Loucy (cell line): ENCODE measurements around the gene IL17RD.

Experiments
- H2AFZ ChIP-seq: fragments of 200-600 bp; sonication (generic); 2 replicates; pipeline ENCODE4 v1.6.0; 2016; ENCODE audit warnings: antibody characterized with exemption, mild to moderate bottlenecking, low read length, moderate library complexity
- H3F3A ChIP-seq: fragments of 200-600 bp; 2 replicates; pipeline ENCODE4 v1.6.0; 2016; ENCODE audit warnings: antibody characterized with exemption, low read depth, mild to moderate bottlenecking
- H3K27me3 ChIP-seq: fragments of 200-600 bp; sonication (generic); 2 replicates; pipeline ENCODE4 v1.6.1; 2014; ENCODE audit warnings: low read length, mild to moderate bottlenecking; ENCODE audit not compliant: insufficient read depth, poor library complexity, severe bottlenecking
- H3K36me3 ChIP-seq: fragments of 200-600 bp; sonication (generic); 2 replicates; pipeline ENCODE4 v1.6.1; 2016; ENCODE audit warnings: low read length; ENCODE audit not compliant: insufficient read depth
- H3K4me1 ChIP-seq: fragments of 200-600 bp; sonication (generic); 2 replicates; pipeline ENCODE4 v1.5.1; 2014; ENCODE audit warnings: low read length, mild to moderate bottlenecking; ENCODE audit not compliant: insufficient read depth, poor library complexity, severe bottlenecking
- H3K4me2 ChIP-seq: fragments of 200-600 bp; sonication (generic); 2 replicates; pipeline ENCODE4 v1.6.0; 2014; ENCODE audit warnings: antibody characterized with exemption, low read length, low read depth, mild to moderate bottlenecking; ENCODE audit not compliant: poor library complexity, severe bottlenecking
- H3K4me3 ChIP-seq: fragments of 200-600 bp; sonication (generic); 2 replicates; pipeline ENCODE4 v1.5.1; 2014; ENCODE audit warnings: low read length, mild to moderate bottlenecking, mixed read lengths; ENCODE audit not compliant: poor library complexity, severe bottlenecking
- H3K79me2 ChIP-seq: fragments of 200-600 bp; sonication (generic); 2 replicates; pipeline ENCODE4 v1.6.1; 2014; ENCODE audit warnings: low read length; ENCODE audit not compliant: insufficient read depth
- H3K9ac ChIP-seq: fragments of 200-600 bp; sonication (generic); 2 replicates; pipeline ENCODE4 v1.6.0; 2014; ENCODE audit warnings: mild to moderate bottlenecking, low read depth, low read length, moderate library complexity; ENCODE audit not compliant: poor library complexity, severe bottlenecking
- H3K9me2 ChIP-seq: fragments of 200-600 bp; sonication (generic); replicated peaks from 2 replicates; pipeline ENCODE4 v1.6.1; 2016; ENCODE audit warnings: low read depth, low read length, mixed read lengths
- H3K9me3 ChIP-seq: fragments of 200-600 bp; sonication (generic); 2 replicates; pipeline ENCODE4 v1.6.1; 2014; ENCODE audit warnings: mild to moderate bottlenecking, antibody characterized with exemption, low read length, low read depth; ENCODE audit not compliant: insufficient read depth
- H4K20me1 ChIP-seq: fragments of 200-600 bp; sonication (generic); 2 replicates; pipeline ENCODE4 v1.6.0; 2014; ENCODE audit warnings: antibody characterized with exemption, low read length, mild to moderate bottlenecking; ENCODE audit not compliant: insufficient read depth, poor library complexity, severe bottlenecking
- EZH2phosphoT487 ChIP-seq: fragments of 200-600 bp; IDR thresholded peaks from 2 replicates; pipeline ENCODE4 v1.6.1; 2018; ENCODE audit warnings: antibody characterized with exemption, mild to moderate bottlenecking, moderate library complexity, borderline replicate concordance
- TF ChIP-seq, protein P1 (sequence below): fragments of 200-600 bp; sonication (generic); conservative IDR thresholded peaks from 2 replicates; pipeline ENCODE4 v1.5.1; 2014; ENCODE audit warnings: mild to moderate bottlenecking, antibody characterized with exemption, low read length

The IL17RD gene

DNA sequence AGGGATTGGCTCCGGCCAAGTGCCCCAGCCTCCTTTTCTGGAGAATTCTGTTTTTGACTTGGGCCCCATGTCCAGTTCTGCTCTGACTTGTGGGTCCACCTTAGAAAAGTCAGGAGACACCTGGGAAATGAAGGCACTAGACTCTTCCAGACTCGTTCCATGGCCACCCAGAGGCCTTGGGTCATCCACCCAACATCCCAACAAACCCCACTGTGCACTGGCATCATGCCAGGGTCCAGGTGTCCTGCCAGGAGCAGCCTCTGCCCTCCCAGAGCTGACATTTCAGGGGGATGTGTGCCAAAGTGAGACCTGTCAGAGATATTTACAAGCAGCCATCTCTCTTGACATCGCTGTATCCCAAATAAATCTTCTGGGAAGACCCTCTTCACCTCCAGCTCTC, 91.5 kb downstream of the IL17RD start:
- no peak overlapping the region for H2AFZ ChIP-seq
- peaks cover 19% of the 10 kb centered on the region for H3K4me1 ChIP-seq
- H3K4me2 ChIP-seq, result no peak overlapping the region
- no peak overlapping the region for H3K9ac ChIP-seq
- no peaks in the 10 kb centered on the region for H3K36me3 ChIP-seq
- no peaks in the 10 kb centered on the region for H3K9me3 ChIP-seq
- H3K79me2 ChIP-seq, result no peaks in the 10 kb centered on the region
- TF ChIP-seq, protein P1, sequence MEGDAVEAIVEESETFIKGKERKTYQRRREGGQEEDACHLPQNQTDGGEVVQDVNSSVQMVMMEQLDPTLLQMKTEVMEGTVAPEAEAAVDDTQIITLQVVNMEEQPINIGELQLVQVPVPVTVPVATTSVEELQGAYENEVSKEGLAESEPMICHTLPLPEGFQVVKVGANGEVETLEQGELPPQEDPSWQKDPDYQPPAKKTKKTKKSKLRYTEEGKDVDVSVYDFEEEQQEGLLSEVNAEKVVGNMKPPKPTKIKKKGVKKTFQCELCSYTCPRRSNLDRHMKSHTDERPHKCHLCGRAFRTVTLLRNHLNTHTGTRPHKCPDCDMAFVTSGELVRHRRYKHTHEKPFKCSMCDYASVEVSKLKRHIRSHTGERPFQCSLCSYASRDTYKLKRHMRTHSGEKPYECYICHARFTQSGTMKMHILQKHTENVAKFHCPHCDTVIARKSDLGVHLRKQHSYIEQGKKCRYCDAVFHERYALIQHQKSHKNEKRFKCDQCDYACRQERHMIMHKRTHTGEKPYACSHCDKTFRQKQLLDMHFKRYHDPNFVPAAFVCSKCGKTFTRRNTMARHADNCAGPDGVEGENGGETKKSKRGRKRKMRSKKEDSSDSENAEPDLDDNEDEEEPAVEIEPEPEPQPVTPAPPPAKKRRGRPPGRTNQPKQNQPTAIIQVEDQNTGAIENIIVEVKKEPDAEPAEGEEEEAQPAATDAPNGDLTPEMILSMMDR, result no peak
- no peak for TF ChIP-seq EZH2phosphoT487
- no peak overlapping the region for H3K4me3 ChIP-seq
- no peaks in the 10 kb centered on the region for H3F3A ChIP-seq
- no peaks in the 10 kb centered on the region for H3K27me3 ChIP-seq
- no peaks in the 10 kb centered on the region for H3K9me2 ChIP-seq
- H4K20me1 ChIP-seq, result no peaks in the 10 kb centered on the region

DNA sequence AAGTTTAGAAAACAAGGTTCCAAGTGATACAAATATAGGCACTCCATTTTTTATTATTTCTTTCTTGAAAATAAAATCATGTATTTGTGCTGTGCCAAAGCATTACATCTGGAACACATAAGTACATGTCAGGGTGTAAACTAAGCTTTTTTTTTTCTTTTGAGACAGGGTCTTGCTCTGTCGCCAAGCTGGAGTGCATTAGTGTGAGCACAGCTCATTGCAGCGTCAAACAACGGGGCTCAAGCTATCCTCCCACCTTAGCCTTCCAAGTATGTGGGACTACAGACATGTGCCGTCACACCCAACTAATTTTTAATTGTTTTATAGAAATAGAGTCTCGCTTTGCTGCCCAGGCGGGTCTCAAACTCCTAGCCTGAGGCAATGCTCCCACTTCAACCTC, 95.7 kb downstream of the IL17RD start:
- TF ChIP-seq, protein P1, result no peak
- no peak for TF ChIP-seq EZH2phosphoT487
- Histone ChIP-seq H4K20me1 (no peaks in the 10 kb centered on the region), H3K9ac (peak overlapping the region; percentile 27), H3K79me2 (no peaks in the 10 kb centered on the region), H3K36me3 (no peaks in the 10 kb centered on the region), H3K4me2 (no peak overlapping the region), H3K4me1 (peaks cover 34% of the 10 kb centered on the region), H2AFZ (no peak overlapping the region), H3K9me3 (no peaks in the 10 kb centered on the region), H3K4me3 (no peak overlapping the region), H3K9me2 (no peaks in the 10 kb centered on the region), H3K27me3 (no peaks in the 10 kb centered on the region), H3F3A (peaks cover 7% of the 10 kb centered on the region; the same call in 1 of the 2 replicates)

DNA sequence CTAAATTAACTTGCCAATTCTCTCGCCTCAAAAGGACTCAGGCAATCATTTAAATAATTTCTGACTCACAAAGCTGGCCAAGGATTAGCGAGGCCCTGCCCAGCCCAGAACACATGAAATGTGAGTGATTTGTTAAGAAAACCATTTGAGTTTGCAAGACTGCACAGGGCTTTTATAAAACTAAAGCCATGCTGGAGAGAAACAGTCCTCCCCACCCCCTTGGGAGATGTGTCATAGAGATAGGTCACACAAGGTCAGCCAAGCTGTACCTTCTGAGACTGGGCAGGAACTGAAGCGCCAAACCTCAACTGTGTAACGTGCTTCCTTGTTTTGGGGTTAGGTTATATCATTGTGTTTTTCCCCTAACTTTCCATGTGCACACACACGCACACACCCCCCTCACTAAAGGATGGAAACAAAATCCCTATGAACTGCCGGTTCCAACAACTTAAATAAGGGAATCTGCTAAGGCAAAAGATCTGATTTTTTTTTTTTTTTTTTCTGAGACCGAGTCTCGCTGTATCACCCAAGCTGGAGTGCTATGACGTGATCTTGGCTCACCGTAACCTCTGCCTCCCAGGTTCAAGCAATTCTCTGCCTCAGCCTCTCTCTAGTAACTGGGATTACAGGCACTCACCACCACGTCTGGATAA, 96.6 kb downstream of the IL17RD start:
- peak overlapping the region; percentile 65 for H3K9ac ChIP-seq
- peak overlapping the region; percentile 72 for H3K4me2 ChIP-seq
- peak overlapping the region; percentile 58 for H3K4me3 ChIP-seq
- TF ChIP-seq, protein P1, result no peak
- no peak for TF ChIP-seq EZH2phosphoT487
- H3K4me1 ChIP-seq, result peaks cover 44% of the 10 kb centered on the region
- H3K27me3 ChIP-seq, result no peaks in the 10 kb centered on the region
- H3K9me2 ChIP-seq, result no peaks in the 10 kb centered on the region
- H3F3A ChIP-seq, result peaks cover 7% of the 10 kb centered on the region; the same call in 1 of the 2 replicates
- peaks cover 3% of the 10 kb centered on the region; the same call in 1 of the 2 replicates for H3K79me2 ChIP-seq
- H4K20me1 ChIP-seq, result no peaks in the 10 kb centered on the region
- no peaks in the 10 kb centered on the region for H3K9me3 ChIP-seq
- peak overlapping the region; percentile 56 for H2AFZ ChIP-seq
- no peaks in the 10 kb centered on the region for H3K36me3 ChIP-seq
